GM18873 (cell line): Measurements from ENCODE around the gene TXNRD2.

Experiments used
- ATAC-seq: cut with Tn5 transposase; IDR thresholded peaks from one replicate; pipeline ENCODE4 v1.9.1; 2021; ENCODE audit warnings: mild to moderate bottlenecking, moderate library complexity, moderate number of reproducible peaks; ENCODE audit not compliant: unreplicated experiment, low FRiP score

Gene TXNRD2

DNA sequence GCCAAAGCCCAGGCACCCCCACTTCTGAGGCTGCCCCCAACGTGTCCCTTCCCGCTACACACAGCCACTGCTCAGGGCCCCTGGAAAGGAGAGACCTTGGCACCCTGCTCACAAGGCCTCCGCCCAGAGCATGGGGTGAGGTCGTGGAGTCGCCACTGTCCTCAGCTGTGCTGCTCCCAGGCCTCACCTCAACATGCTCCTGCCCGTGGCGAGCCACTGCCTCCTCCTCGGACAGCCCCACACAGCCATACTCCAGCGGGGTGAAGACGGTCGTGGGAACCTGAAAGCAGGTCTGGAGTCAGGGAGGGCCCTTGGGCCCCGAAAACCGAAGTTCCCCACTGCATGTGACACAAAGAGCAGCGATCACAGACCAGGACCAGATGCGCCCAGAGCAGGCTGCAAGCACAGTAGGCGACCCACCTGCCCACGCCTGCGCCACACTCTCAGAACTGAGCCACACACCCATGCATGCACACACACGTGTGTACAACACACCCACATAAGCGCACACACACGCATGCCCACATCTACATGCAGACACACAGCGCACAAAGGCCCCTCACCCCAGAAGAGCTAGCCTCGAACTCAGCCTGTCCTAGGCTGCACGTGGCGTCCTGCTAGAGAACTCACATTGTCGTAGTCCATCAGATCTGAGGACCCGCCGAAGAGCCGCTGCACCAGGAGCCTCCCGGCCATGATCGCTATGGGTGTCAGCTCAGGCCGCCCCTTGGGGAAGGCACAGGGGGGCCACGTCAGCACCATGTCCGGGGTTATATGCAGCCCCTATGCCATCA, 61.4 kb downstream of the TXNRD2 start:
- ATAC-seq, result no peak

DNA sequence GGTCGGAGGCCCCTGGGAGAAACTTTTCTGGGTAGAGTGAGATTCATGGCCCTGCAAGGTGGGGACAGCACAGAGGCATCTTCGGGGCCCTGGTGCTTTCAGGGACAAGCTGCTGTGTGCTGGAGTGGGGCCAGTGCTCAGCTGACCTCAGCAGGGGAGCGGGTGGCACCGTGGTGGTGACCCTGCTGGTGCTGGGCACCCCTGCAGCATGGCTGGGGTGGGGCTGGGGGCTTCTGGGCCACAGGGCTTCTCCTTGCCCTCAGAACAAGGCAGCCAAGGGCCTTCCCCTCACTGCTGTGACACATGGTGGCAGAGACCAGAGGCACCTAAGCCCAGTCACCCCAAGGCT, 62.0 kb downstream of the TXNRD2 start:
- ATAC-seq, result no peak

DNA sequence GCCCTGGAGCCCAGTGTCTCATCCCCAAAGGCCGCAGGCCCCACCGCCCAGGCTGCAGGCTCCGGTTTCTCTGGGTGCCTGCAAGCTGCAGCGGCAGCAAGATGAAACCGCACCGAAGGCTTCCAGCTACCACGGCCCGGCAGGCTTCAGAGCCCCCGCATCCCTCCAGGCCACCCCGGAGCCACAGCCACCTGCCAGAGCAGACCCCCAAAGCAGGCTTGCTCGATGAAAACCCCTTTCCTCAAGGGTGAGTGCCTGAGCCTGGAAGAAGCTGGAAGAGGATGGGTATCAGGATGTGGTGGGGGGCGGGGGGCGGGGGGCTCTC, 62.4 kb downstream of the TXNRD2 start:
- no peak for ATAC-seq

DNA sequence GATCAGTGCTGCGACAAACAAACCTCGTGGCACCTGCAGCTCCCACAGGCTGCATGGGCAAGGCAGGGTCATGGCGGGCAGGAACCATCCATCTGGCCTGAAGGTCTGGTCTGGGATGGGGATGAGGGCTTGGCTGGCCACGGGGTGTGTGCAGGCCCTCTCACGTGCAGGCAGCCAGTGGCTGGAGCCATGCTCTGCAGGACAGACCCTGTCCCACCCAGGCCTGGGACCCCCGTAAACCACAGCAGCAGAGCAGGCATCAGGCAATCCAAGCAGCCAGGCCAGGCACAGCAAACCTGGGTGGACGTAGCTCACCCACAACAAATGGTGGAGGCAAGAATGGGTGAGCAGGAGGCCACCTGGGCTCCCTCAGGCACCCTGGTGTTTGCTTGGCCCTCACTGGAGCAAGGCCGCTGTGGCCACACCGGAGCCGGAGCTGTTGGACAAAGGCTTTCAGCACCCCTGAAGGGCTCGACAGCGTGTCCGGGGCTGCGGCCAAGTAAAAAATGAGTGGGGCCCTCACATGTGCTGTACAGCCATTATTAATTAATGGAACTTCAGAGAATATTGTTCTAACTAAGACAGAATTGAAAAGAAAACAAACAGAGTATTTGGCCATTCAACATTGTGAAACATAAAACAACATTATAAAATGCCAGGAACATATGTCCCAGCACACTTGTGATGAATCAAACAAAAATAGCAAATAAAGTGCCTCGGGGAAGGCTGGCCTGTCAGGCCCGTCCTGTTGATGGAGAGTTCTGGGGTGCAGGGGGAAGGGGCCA, 63.0 kb downstream of the TXNRD2 start:
- no peak for ATAC-seq

DNA sequence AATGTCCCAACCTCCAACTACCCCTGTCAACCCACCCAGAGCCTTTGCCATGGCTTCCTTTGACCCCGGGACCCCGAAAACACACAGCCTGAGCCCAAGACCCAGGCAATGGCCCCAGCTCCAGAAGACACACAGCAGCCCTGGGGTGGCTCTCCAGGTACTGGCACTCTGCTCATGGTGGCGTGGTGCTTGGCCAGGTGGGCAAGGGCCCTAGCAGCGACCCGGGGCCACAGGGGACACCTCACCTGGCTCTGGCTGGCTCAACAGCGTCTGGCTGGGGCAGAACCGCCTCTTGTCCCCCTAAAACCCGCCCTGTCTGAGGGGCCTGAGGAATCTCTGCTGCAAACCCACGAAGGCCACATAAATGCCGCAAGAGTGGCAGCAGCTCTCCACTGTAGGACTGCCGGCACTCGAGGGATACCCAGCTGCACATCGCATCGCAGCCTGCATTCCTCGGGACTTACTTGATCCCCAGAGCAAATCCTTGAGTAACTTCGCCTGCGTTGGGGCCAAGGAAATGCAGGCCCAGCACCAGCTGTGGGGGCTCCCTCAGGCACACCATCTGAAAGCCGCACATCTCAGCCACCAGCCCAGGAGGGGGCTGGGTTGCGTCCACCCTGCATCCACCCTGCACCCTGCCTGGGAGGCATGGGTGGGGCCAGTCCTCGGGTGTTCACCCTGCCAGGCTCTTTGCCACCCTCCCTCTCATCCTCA, 63.8 kb downstream of the TXNRD2 start:
- no peak for ATAC-seq

DNA sequence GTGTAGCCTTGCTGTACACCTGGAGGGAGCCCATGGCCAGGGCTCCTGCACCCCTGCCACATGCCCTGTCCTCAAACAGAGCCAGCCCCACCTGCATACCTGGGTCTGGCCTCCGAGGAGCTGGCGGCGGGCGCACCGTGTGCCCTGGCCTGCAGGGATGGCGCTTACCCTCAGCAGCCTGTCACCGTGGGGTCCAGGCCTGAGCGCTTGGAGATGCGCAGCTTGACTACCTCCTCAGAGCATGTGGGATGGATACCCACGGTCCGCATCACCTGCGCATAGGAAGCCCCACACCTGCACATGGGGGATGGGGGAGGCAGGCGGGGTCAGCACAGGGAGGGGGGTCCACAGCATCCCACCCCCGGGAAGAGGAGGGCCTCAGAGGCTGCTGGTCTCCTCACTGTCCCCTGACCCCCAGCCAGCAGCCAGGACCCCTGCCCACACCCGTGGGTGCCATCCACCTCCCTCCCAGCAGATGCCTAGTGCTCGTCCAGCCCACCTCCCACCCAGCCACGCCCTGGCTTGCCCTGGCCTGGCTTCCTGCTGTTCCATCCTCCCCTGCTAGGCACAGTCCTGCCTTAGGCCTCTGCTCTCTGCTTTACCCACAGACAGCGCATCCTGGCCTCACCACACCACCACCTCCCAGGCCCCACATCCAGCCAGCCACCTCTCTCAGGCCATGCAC, 64.5 kb downstream of the TXNRD2 start:
- ATAC-seq, result no peak

DNA sequence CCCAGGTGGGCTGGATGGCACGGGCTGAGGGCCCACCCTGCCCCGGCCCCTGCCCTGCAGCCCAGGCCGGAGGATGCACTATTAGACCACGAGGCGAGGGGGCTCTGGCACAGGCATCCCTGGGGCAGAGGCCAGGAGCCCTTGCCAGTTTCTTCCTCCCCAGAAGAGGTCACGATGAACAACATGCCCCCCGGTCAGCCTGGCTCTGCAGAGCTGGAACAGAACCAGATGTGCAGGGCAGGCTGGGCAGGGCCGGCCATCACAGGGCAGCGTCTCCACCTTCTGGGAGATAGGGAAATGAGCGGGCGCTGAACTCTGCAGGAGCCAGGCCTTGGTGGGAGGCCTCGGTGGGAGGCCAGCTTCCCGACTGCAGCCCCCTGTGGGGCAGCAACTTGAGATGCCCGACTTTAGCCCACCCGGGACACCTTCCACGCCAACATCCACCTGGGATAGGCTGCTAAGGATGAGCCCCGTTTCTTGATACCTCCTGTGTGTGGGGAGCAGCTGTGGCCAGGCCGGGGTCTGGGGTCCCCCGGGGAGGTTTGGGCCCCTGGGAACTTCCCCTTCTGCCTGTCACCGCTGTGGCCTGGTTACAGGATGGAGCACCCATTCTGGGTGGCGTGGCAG, 65.2 kb downstream of the TXNRD2 start:
- ATAC-seq, result no peak

DNA sequence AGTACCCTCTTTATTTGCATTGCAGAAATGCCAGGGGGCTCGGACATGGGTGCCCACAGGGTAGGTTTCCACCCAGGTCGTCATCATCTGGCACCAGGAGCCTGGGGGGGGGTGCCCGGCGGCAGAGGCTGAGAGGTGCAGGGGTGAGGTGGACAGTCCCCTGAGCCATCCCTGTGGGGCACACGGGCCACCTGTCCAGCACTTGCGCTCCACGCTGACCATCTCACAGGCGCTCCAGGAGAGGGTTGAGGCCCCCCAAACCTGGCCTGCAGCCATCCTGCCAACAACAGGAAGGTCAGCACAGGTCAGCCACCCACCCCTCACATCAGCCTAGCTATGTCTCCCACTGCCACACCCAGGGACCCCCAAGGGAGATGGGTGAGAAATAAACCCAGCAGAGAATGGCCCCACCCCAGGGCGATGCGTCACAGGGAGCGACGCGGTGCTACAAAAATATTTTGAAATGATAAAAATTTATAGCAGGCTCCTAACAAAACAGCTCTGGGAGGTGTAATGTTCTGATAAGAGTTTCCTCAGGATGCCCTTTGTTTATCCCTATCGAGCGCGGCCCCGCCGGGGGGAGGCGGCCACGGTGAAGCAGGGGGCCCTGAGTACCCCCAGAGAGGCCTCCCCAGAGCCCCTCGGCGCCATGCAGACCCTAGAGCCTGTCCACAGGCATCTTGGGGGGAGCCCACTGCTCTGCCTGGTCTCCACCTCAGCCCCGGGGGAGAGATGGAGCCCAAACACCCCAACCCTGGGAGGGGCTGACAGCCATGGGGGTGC, 65.9 kb downstream of the TXNRD2 start:
- no peak for ATAC-seq

DNA sequence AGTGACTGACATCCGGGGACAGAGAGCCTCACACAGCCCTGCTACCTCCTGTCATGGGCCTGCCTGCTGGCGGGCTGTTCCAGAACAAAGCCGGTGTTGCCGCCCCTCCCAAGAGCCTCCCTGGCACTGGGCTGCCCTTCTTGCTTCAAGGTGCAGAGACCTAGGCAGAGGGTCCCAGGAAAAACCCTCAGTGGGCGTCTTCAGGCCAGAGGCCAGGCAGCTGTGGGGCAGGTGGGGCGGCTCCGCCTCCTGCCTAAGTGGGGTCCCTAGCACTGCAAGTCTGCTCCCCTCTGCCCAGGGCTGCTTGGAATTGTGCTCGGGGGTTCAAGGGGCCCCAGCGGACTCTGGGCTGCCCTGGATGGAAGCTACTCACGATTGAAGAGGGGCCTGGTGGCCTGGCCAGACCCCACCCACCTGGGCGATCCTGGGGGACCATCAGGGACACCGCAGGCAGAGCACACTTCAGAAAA, 66.5 kb downstream of the TXNRD2 start:
- no peak for ATAC-seq

DNA sequence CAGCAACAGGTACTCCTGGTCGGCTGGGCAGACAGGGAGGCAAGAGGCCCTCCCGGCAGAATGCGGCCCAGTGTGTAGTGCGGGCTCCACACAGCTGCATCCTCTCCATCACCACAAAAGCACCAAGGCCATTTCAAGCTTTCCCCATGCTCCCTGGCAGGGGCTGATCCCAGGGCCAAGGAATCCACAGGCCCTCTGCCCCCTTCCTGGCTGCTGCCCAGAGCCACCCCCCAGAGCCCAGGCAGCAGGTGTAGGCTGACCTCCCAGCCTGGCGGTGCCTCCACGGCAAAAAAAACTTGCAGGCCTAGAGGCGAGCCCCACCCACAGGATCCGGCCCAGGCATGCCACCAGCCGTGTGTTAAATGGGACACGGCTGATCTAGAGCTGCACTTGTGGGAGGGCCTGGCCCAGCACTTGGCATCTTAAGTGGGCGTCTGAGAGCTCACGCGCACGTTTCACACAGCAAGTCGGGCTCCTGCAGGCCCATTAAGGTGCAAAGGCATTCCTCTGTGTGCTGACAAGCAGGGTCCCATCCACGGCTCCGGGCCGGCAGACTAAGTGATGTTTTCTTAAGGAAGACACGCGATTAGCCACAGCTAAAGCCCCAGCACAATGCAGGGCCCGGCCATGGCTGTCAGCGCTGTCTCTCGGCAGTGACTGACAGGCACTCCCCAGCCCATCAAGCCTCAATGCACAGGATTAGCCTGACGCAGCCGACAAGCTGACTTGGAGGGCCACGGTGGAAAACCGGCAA, 67.1 kb downstream of the TXNRD2 start:
- ATAC-seq, result no peak

DNA sequence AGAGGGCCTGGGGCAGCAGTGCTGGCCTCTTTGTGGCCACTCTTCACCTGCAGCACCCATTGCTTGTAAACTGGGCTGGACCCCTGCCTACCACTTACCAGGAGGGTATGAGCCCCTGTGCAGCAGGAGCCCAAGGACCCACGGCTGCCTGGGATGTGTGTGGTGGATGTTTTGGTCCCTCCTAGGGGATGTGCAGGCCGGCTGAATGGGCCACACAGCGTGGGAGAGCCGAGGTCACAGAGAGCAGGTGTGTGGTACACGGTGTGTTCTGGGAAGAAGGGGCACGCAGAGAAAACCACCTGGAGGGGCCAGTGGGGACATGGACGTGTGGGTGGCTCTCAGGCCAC, 67.7 kb downstream of the TXNRD2 start:
- no peak for ATAC-seq

DNA sequence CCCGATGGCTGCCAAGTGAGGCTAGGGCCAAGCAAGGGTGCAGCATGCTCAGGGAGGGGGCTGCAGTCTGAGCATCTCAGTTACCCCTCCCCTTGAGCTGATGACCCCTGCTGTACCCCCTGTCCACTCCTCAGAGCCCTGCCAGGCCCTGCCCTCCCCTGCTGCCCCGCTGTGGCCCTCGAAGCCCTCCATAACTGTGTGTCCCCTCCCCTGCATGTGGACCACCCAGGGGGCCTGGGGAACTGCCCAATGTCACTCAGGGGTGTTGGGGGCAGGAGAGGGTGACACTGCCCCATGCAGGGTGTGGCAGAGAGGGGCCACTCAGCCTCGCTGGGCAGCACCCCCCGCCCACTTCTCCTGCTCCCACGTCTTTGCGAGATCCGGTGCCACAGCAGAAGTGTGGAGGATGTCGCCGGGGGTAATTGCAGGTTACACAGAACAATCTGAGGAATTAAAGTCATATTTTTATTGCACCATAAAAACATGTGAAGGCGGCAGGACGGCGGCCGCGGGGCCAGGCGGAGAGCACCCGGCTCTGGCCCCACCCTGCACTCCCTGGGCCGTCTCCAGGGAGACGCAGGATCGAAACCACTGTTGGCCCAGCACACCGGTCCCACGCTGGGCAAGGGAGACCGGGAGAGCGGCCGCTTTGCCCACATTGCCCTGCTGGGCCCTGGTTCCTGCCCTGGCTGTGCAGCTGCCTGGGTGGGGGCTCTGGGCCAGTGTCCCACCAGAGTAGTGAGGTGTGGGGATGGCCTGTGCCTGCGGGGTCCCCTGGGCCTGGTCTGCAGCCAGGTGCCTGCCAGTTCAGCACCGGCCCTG, 68.3 kb downstream of the TXNRD2 start:
- ATAC-seq, result no peak

DNA sequence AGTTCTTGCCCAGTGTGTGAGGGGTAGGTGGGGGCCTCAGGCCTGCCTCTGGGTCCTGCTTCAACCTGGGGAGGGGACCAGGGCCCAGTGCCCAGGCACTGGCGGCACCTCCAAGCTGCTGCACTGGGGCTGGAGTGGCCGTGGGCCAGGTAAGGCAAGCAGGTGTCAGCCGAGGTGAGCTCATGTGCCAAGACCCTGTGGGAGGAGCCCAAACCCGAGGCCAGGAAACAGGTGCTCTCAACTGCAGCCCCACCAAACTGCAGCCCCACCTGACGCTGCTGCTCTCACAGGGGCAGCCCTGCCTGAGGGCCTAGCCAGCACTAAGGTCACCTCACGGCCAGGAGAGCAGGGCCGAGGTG, 68.9 kb downstream of the TXNRD2 start:
- ATAC-seq, result no peak

DNA sequence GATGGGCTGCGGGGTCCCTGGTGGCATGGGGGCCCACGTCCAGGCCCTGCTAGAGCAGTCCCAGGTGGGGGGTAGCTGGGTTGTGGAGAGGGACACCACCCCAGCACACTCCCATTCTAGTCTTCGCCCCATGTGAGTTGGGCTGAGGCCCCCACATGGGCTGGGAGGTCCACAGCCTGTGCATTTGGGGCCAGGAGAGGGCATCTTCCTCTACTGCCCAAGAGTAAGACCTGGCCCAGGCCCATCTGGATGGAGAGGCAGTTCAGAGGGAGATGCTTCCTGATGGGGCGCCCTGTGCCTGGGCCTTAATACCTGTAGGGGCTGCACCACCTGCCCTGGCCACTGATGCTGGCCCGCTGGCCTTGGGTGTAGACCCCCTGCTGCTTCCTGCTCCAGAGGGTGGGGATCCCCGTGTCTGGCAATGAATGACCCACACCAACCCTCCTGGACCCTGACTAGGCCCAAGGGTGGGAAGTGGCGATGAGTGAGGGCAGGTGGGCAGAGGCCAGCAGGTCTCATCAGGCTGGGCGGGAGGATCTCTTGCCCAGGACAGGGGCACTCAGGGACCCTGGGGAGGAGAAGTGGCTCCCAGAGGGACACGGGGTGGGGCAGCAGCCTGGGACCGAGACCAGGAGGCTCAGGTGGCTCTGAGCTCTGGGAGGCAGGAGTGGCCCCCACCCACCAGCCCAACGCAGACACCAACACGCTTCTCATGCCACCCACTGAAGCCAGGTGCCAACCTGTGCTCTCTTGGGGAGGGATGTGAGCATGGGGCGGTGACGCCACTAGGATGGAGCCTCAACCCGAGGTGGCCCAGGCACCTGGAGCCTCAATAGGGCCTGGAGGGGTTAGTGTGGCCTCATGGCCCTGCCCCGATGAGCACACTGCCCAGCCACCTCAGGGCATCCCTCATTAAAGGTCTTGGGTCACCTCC, 69.5 kb downstream of the TXNRD2 start:
- ATAC-seq, result no peak

DNA sequence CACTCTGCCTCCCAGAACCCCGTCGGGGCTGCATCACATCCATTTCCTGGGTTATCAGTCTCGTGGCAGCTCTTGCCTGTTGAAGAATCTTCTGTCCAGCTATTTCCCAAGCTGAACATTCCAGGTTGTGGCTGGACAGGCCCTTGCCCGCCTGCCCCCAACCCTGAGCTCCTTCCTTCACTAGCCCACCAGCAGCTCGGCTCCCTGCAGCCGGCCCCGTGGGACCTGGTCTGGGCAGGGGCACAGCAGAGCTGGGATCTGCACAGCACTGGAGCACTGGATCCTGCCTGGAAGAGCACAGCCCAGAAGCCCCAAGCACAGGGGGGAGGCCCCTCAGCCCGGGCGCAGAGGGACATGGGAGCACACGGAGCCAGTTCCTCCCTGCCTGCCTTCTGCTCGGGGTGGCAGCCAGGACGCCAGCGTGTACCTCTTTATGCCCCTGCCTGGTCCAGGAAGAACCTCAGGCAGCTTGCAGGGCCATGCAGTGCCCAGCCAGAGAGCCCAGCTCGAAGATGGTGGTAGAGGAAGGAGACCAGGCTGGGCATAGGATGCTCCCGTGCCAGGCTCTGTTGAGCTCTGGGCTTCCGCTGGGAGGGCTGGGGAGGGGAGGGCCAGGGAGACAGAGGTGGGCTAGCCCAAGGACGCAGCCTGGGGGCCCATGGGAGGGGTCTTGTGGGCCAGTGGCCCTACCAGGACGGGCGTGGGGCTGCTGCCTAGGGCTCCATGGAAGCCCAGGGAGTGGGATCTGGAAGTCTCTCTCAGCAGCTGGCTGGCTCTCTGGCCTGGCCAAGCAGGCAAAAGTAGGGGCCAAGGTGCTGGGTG, 70.4 kb downstream of the TXNRD2 start:
- ATAC-seq, result no peak
